GM19397 (cell line): ENCODE data around the gene REEP2.
"Not testable (repeated sequence)": the region's sequence is repeated elsewhere in the genome, so short reads cannot be mapped to it uniquely, and the experiment has no call there.

ENCODE experiments used
- ATAC-seq: cut with Tn5 transposase; IDR thresholded peaks from one replicate; pipeline ENCODE4 v1.9.1; 2021; ENCODE audit warnings: mild to moderate bottlenecking, moderate library complexity; ENCODE audit not compliant: unreplicated experiment

The REEP2 gene, protein sequence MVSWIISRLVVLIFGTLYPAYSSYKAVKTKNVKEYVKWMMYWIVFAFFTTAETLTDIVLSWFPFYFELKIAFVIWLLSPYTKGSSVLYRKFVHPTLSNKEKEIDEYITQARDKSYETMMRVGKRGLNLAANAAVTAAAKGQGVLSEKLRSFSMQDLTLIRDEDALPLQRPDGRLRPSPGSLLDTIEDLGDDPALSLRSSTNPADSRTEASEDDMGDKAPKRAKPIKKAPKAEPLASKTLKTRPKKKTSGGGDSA

DNA sequence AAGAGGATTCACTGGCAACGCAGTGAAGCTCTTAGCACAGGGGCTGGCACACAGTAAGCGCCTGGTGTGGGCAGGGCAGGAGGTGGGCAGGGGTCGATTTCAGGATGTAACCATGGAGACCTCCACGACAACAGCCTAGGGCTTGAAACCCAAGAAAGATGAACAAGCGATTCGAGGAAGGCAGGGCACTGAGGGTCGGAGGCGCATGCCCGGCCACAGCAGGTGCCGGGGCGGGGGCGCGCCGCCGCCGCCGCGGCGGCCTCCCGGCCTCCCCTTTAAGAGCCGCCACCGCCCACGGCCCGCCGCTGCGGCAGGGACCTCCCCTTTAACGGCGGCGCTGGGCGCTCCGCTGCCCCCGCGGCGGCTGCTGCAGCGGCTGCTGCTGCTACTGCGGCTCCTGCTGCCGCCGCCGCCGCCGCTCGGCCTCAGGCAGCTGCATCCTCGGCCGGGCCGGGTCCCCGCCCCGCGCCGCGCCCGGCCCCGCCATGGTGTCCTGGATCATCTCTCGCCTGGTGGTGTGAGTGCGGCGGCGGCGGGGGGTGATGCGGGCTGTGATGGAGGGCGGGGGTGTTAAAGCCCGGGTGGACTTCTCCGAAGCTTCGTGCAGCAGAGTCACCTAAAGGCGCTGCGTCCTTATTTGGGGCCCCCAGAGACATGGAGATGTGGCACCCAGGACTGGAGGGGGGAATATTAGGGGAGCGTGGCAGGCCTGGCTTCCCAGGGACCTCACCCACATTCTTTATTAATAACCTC is at the start of gene REEP2:
REEP2 (plus strand) TSS at position 334 of the 753 bp plus-strand sequence; CDS start at position 486, 152 bp downstream.
- ATAC-seq: peak; percentile 70

DNA sequence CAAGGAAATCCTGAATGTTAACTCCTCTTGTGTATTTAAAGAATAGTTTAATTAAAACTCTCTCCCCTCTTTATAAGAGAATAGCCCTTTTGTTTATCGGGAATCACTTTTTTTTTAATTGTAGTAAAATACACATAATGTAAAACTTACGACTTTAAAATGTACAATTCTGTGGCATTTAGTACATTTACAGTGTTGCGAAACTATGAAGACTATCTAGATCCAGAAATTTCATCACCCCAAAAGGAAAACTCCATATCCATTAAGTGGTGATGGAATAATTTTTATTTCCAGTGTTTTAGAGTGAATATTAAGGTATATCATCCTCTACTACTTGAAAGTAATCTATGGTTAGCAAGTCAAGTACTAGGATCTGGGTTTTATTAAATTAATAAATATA is 49.5 kb upstream of the REEP2 start:
- ATAC-seq: no peak

DNA sequence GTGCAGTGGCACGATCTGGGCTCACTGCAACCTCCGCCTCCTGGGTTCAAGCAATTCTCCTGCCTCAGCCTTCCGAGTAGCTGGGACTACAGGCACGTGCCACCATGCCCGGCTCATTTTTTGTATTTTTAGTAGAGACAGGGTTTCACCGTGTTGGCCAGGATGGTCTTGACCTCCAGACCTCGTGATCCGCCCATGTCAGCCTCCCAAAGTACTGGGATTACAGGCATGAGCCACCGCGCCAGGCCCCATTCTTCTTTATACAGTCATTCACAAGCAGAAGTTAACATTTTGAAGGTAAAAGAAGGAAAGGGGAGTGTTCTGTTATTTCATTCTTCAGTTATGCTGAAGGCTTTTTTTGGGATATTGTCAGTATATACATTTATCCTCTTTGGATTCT is 48.9 kb upstream of the REEP2 start:
- not testable (repeated sequence) for ATAC-seq

DNA sequence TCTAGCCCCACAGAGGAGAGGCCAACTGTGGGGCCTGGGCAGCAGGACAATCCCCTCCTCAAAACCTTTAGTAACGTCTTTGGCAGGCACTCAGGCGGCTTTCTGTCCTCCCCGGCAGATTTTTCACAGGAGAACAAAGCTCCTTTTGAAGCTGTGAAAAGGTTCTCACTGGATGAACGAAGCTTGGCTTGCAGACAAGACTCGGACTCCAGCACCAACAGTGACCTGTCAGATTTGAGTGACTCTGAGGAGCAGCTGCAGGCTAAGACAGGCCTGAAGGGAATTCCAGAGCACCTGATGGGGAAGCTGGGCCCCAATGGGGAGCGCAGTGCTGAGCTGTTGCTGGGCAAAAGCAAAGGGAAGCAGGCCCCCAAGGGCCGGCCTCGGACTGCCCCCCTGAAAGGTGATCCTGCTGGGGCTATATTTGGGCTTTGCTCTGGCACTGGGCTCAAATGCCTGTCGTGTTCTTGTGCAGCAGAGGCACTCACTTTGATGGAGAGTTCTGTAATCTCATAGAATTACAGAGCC is 46.9 kb upstream of the REEP2 start:
- no peak for ATAC-seq

DNA sequence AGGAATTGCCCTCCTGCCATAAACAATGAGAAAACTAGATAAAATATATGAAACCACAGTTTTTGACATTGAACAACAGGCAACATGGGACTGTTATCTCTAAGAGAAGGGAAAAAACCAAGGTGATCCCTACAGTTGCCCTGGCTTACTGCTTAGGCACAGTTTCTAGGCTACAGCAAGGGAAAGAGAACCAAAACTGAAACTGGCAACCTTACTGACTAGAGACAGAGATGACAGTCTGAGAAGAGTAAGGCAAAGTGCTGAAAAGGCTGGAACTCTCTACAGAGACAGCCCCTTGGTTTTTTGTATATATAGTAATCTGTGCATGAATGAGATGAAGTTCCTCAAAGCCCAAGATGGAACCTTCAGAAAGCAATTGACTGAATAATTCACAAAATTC is 36.2 kb upstream of the REEP2 start:
- ATAC-seq: no peak

DNA sequence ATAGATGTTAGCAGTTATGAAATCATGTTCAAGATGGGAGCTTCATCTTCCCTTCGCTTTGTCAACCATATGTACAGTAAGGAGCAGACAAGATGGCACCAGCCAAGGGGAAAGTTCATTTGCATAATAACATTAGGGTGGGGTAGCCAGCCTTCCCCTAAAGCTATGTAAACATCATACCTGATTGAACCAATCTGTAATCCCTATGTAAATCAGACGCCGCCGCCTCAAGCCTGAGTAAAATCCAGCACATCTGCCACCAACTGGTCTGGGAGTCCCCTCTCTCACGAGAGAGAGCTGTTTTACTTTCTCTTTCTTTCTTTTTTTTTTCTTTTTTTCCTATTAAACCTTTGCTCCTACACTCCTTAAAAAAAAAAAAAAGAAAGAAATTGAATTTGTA is 30.8 kb upstream of the REEP2 start:
- ATAC-seq: no peak

DNA sequence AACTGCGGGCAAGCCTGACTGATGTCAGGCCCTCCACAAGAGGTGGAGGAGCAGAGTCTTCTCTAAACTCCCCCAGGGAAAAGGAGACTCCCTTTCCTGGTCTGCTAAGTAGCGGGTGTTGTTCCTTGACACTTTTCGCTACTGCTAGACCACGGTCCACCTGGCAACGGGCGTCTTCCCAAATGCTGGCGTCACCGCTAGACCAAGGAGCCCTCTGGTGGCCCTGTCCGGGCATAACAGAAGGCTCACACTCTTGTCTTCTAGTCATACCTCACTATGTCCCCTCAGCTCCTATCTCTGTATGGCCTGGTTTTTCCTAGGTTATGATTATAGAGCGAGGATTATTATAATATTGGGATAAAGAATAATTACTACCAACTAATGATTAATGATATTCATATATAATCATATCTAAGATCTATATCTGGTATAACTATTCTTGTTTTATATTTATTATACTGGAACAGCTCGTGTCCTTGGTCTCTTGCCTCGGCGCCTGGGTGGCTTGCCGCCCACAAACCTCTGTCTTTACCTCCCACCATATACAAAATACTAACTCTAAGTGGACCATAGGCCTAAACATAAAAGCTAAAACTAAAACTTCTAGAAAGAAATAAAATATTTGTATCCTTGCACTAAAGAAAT is 27.7 kb upstream of the REEP2 start:
- ATAC-seq: not testable (repeated sequence)

DNA sequence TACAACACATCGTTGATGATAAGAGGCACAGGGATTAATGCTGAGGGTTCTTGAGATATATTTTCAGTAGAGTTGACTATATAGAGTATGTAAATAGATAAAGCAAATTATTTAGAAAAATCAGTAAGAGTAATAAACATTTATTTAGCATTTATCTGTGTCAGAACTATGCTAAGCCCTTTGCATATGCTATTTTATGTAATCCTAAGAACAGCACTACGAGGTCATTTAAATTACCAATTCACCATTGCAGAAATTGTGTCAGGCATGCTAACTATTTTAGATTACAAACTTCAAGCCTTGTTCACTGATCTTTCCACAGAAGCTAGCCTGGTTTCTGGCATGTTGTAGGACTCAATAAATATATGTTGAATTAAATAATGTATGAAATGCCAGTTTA is 20.4 kb upstream of the REEP2 start:
- no peak for ATAC-seq

DNA sequence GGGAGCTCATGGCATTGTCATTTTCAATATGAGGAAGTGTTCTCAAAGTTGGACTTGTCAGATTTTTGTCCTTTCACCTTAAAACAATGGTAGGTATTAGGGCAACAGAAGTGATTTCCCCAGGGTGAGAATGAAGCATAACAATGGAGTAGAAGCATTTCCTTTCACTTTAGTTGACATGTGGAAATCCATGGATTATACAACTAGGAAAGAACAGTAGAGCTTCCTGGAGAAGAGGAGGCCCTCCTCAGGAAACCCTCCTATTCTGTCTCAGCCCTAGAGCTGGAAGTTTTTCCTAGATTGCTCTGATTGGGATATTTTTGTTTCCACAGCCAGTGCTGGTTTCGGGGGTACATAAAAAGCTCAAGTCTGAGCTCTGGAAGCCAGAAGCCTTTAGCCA is 13.8 kb upstream of the REEP2 start:
- no peak for ATAC-seq

DNA sequence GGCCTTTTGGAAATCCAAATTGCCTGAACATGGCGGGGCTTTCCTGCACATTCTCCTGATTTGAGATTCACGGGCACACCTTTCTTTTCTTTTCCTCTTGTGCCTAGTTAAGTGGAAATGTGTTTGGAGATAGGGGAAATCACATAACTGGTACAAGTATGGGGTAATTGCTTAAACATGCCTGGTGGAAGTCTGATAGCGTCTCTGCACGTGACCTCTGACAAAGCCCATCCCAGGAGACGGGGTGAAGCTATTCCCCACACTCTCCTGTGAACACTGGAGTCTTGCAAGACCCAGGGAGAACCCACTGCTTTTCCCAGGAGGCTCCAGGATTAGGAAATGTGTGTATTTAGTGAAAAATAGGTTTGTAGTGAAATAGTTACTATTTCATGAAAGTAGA is 2.9 kb upstream of the REEP2 start:
- no peak for ATAC-seq

DNA sequence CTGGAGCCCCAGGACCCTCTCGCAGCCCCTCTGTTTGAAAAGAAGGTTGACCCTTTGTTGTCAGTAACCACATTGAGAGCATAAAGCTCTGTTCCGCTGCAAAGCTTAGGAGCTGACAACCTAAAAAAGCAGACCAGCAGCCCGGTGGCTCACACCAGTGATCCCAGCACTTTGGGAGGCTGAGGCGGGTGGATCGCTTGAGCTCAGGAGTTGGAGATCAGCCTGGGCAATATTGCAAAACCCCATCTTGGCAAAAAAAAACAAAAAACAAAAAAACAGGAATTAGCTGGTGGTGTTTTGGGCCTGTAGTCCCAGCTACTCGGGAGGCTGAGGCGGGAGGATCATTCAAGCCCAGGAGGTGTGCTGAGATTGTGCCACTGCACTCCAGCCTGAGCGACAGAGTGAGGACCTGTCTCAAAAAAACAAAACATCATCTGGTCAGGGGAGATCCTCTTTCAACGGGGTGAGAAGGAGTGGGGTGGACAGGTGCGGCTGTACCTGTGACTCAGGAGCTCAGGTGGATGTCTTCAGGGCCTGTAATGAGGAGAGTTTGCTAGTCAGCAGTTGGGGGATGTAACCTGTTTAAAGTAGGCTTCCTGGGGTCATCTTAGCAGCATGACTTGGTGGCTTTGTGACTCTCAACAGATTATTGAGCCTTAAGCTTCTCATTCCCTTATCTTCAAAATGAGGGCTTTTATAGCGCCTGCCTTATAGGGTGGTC is 694 bp upstream of the REEP2 start:
- no peak for ATAC-seq

DNA sequence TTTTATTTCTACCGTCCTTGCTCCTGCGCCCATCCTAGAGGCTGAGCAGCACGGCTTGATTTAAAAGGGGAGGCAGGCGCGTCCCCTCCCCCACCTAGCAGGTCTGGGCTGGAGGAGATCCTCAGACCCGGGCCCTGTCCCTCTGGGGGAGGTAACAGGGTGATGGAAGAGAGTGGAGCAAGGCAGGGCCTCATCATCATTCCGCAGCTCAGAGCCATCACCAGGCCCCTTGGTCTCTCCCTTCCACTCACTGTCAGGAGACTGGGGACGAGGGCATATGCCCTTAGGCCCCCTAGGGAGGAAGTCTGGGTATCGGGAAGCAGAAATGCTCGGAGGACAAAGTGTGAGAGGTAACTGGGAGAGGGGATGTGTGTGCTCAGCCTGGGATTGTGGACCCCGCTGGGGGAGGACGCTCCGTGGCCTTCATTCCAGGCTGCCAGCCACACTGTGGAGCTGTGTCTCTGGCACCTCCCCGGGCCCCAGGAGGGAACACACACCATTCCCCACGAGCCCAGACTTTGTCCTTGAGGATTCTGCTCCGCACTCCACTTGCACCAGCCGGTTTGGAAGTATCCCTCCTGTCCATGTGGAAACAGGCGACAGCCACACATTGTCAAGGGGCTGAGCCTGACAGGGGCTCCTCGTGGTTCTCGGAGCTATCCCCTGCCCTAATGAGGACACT is 761 bp downstream of the REEP2 start:
- no peak for ATAC-seq

DNA sequence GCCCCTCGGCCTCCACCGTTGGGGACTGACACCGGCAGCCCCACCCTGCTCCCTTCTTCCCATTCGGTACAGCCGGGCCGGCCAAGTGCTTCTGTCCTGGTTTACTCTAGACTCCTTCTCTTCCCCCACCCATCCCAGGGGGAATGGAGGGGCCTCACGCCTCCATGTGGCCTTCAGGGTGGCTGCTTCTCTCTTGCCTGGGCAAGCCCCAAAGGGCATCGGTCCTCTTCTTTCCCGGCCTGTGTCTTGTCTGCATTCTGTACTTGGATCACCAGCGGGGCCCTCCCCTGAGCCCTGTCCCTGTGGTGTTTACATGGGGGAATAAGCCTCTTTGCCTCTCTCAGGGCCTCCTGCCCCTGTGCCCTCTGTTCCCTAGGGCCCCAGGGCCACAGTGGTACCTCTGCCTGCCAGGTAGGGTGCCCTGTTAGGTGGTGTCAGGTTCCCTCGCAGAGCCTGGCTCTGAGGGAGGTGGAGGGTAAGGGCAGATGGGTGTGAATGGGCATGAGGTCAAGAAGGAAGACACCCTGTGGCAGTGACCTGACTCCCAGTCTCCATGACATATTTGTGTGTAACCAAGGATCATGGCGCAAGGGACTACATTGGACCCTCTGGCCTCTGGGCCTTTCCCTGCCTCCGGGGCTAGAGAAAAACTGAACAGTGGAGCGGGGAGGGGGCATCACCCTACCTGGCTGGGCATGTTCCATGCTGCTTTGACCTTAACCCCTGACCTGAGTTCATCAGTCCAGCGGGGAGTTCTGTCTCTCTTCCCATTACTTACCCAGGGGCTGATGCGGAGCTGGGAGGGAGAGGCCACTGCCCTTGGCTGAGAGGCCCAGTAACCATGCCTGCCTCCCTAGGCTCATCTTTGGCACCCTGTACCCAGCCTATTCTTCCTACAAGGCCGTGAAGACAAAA is 1.6 kb downstream of the REEP2 start:
- ATAC-seq: no peak

DNA sequence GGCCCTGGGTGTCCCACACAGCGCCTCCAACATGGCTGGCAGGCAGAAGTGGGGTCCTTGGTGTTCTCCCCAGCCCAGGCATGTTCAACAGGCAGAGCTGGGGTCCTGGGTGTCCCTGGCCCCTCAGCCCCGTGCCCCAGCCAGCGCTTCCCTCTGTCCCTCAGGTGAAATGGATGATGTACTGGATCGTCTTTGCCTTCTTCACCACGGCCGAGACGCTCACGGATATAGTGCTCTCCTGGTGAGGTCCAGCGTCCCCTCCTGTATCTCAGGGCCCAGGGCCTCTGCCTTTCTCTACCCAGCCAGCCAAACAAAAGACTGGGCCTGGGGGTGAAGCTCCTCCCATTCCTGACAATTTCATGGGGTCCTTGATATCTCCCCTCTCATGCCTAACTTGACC is 2.4 kb downstream of the REEP2 start:
- ATAC-seq: no peak

DNA sequence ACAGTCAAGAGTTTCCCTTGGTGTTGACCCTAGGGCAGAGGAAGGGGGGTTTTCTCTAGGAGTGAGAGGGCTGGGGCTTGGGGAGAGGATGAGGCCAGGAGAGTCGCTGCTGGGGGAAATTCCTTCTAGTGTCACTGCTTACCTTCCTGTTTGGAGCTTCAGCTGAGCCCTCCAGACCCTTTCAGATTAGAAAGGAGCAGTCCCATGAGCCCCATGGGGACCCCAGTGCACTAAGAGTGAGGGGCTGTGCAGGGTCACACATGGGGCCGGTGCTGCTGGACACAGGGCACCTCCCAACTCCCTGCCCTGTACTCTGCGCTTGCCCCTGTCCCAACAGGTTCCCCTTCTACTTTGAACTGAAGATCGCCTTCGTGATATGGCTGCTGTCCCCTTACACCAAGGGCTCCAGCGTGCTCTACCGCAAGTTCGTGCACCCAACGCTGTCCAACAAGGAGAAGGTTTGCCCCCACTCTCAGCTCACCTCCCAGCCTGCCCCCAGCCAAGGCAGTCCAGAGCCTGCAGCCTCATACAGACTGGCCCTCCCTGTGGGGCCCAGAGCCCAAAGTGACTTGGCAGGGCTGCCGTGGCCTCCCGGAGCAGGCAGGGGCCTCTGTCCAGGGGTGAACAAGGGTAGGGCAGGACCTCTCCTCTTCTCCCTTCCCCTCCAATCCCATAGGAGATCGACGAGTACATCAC is 5.4 kb downstream of the REEP2 start:
- no peak for ATAC-seq

DNA sequence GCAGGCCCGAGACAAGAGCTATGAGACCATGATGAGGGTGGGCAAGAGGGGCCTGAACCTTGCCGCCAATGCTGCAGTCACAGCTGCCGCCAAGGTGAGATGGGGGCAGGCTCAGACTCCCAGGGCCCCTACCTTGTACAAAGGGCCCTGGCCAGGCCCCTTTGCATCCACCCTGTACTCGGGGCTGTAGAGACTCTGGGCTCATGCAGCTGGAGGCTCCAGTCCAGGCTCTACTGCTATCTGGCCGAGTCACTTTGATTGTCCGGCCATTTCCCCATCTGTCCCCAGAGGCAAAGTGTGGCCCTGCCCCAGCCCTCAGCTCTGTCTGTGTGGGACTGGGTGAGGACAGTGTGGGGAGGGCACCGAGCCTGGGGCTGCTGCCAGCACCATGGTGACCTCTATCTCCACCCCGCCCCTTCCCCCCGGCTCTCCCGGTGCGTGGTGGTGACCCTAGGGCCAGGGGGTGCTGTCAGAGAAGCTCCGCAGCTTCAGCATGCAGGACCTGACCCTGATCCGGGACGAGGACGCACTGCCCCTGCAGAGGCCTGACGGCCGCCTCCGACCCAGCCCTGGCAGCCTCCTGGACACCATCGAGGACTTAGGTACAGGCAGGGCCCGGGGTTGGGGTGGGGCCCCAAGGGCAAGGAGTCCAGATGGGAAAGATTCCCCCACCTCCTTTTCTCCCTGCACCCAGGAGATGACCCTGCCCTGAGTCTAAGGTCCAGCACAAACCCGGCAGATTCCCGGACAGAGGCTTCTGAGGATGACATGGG is 6.1 kb downstream of the REEP2 start:
- no peak for ATAC-seq

DNA sequence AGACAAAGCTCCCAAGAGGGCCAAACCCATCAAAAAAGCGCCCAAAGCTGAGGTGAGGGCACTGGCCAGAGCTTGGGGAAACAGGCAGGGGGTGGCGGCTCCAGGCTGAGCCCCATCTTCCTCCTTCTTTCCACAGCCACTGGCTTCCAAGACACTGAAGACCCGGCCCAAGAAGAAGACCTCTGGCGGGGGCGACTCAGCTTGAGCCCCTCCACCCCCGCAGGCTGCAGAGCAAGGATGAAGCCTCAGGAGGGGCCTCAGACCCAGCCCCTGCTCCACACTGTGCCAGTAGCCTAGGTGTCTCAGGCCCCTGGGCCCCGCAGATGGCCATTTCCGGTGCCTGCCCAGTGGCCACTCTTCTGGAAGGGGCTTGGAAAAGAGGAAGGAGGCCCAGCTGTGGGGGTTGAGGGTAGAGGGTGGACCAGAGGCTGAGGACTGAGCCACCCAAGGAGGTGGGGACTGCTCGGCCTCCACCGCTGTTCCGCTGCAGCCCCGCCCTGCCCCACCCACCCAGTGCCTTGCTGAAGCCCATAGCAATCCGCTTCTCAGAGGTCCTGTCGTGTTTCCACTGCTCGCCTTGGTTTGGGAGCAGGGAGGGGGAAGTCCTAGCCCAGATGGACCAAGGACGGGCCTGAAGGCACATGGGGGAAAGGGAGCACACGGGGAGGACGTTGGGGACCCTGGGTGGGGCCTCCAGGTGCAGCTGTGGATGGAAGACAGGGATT is 6.9 kb downstream of the REEP2 start:
- ATAC-seq: no peak

DNA sequence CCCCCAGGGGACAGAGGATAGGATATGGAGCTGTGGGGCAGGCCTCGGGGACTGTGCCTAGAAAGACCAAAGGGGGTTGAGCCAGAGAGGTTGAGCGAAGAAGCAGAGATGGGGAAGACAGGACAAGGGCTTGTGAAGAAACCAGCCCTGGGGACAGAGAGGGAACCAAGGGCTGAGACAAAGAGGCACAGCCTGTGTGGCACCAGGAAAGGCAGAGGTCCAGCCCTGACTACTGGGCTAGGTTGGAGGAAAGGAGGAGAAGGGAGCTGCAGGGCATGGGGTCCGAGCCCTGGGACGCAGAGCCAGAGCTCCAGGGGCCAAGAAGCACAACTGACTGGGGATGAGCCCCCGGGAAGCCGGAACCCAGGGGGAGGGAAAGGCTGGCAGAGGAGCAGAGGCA is 9.2 kb downstream of the REEP2 start:
- ATAC-seq: no peak
